H1 (cell line): ENCODE data around the gene ZYG11B. TPM values are rescaled to one million over a fixed set of nuclear protein-coding genes. Genes with fewer than 3 reads are reported as not detected.

ENCODE experiments used
- BRCA1 ChIP-seq: IDR thresholded peaks from 2 replicates; pipeline ENCODE4 v1.6.1; 2012; ENCODE audit warnings: low read depth, low read length, improper control_type of control experiment
- CREB1 ChIP-seq: IDR thresholded peaks from 2 replicates; pipeline ENCODE4 v1.6.1; 2012; ENCODE audit warnings: inconsistent platforms
- EP300 ChIP-seq, 2 experiments: IDR thresholded peaks; 1 replicate in 1 of 2; 2 replicates in 1 of 2; pipeline ENCODE4 v1.6.1; 2011 to 2012; ENCODE audit warnings: low read depth in 2 of 2, low read length in 2 of 2, mild to moderate bottlenecking in 2 of 2, borderline replicate concordance in 1 of 2, inconsistent platforms in 1 of 2, moderate library complexity in 1 of 2
- HDAC2 ChIP-seq, 2 experiments: fragments of 300-600 bp in 1 of 2; sonication (generic) in 1 of 2; IDR thresholded peaks; 2 replicates each; pipeline ENCODE4 v1.6.1; 2011 to 2012; ENCODE audit warnings: low read depth in 2 of 2, low read length in 2 of 2, mild to moderate bottlenecking in 2 of 2, moderate library complexity in 2 of 2, borderline replicate concordance in 1 of 2, inconsistent platforms in 1 of 2
- NANOG ChIP-seq: IDR thresholded peaks from 2 replicates; pipeline ENCODE4 v1.6.1; 2011; ENCODE audit warnings: low read length, low read depth, mild to moderate bottlenecking, inconsistent platforms; ENCODE audit not compliant: insufficient read depth, poor library complexity, severe bottlenecking
- RBBP5 ChIP-seq: IDR thresholded peaks from 2 replicates; pipeline ENCODE4 v1.7.1; 2012; ENCODE audit warnings: low read depth, mild to moderate bottlenecking, inconsistent platforms, low read length, moderate library complexity, borderline replicate concordance
- SP1 ChIP-seq: IDR thresholded peaks from 2 replicates; pipeline ENCODE4 v1.6.1; 2011; ENCODE audit warnings: low read depth, low read length
- polyA plus RNA-seq, 7 experiments: library from polyadenylated mRNA; depleted of rRNA in 3 of 7; stranded (reverse) in 5 of 7; unstranded in 2 of 7; fragments of >200 nt in 5 of 7; fragments of 200-250 nt in 2 of 7; gene quantifications; 1 replicate in 5 of 7; 2 replicates in 1 of 7; 4 replicates in 1 of 7; pipeline versions ENCODE4 v1.2.1 to v1.2.3, GENCODE V29; 2011 to 2013; ENCODE audit warnings: missing spikeins in 2 of 7, mixed read lengths in 2 of 7
- total RNA-seq: library from RNA; stranded (reverse); fragmentation: NEBNext Ultra II Directional; extraction: Animal tissue kit (Norgen Biotek cat#: 25700); gene quantifications from 2 replicates; pipeline ENCODE4 v1.2.1, GENCODE V29; 2021
- TF ChIP-seq, protein P1 (sequence below): IDR thresholded peaks from 2 replicates; pipeline ENCODE4 v1.6.1; 2012; ENCODE audit warnings: low read length, inconsistent platforms

The ZYG11B gene
- total and polyA plus RNA-seq, 2 of the 8 experiments (the other 6 are each of a cell fraction or from before 2014, with no cell fraction given) = 4.4 to 20.9 TPM

DNA sequence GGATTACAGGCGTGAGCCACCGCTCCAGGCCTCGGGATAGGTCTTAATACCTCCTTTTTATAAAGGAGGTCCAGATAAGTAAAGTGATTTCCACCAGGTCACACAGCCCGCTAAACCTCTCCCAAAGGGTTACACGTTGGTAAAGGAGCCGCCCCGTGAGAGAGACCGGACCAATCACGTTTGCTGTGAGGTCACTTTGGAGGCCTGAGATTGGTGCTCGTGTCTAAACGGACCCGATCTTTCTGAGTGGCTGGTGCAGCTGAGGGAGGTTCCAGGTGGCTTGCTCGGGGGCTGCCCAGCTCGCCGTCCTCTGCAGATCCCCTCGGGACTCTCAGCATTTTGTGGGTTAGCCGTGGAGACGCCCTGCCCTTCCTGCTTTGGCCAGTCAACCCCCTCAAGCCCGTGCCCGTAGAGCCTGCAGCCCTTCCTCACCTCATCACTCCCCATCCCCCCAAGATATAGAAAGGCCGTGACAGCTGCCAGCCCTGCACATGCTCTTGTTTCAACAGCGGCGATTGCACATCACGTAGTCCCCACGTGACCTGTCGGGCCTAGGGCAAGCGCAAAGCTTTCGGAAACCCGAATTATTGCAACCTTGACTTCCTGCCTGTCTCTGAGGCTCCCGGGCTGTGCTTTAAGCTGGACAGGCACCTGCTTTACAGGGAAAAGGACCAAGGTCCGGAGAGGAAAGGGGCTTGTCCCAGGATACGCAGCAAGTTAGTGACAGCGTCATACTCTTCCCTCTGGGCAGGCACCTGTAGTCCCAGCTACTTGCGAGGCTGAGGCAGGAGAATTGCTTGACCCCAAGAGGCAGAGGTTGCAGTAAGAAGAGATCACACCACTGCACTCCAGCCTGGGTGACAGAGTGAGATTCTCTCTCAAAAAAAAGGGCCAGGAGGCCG lies 23.1 kb upstream of the ZYG11B start (continued):
- TF ChIP-seq, protein P1, sequence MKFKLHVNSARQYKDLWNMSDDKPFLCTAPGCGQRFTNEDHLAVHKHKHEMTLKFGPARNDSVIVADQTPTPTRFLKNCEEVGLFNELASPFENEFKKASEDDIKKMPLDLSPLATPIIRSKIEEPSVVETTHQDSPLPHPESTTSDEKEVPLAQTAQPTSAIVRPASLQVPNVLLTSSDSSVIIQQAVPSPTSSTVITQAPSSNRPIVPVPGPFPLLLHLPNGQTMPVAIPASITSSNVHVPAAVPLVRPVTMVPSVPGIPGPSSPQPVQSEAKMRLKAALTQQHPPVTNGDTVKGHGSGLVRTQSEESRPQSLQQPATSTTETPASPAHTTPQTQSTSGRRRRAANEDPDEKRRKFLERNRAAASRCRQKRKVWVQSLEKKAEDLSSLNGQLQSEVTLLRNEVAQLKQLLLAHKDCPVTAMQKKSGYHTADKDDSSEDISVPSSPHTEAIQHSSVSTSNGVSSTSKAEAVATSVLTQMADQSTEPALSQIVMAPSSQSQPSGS = peak; percentile 100
- TF ChIP-seq SP1 (peak; percentile 88), NANOG (no peak), BRCA1 (no peak), CREB1 (peak; percentile 58), RBBP5 (no peak), HDAC2 (IDR thresholded peaks at IDR 0.05; ENCODE audit: borderline replicate concordance in 1 of 2, low read depth in 2 of 2, low read length in 2 of 2) (peak in 1 of 2 experiments; percentile 84; a peak in 2 of 4 replicates), EP300 (IDR thresholded peaks at IDR 0.05; ENCODE audit: borderline replicate concordance in 1 of 2, low read depth in 2 of 2, low read length in 2 of 2) (no peak)
- TF ChIP-seq, all 59 proteins: peak for 18
